Measurements from ENCODE around the gene EPM2AIP1. TPM values are rescaled to one million over a fixed set of nuclear protein-coding genes. Genes with fewer than 3 reads are reported as not detected.

The EPM2AIP1 gene
- total and polyA plus RNA-seq, 9 of the 15 experiments (the other 6 are each of a cell fraction or from before 2014, with no cell fraction given) = 6.7 to 44.8 (median 25.2) TPM

DNA sequence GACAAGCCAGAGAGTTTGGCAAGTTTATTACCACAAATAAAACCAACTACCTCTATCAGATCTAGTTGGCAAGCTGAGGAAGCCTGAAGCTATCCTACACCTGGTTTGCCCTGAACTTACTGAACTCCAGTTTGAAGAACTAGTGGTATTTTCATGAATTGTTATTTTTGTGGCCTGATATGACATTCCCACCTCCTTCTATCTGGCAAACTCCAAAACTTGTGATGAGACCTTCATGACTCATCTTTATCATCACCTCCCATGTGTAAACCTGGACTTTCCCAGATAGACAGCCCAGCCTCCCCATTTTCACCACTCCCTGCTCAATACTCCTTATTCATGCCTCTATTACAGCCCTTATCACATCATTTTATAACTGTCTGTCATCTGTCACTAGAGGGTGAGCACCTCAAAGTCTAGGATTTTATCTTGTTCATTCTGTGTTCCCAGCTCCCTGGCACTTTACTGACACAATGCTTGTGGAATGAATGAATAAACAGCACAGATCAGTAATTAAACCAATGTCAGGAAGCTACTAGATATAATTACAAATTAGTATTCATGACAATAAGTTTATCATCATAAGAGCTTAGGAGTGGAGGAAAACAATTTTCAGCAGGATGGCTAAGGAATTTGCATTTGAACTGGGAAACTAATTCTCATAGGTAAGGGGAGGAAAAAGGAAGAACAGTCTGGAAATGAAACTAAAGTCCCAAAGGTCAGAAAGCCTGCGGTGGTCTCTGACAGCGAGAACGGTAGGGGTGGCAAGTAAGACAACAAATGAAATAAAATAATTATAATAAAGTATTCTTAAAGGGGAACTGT is 34.9 kb downstream of the EPM2AIP1 start (continued):
- no peak for TF ChIP-seq STAG1 (CRISPR knock-in tag; IDR thresholded peaks at IDR 0.05; ENCODE audit: borderline replicate concordance)
- no peak; the same call in 1 of the 2 replicates for TF ChIP-seq GABPA (tag; conservative IDR thresholded peaks at IDR 0.05; ENCODE audit: low read depth)
- TF ChIP-seq RHOXF2B (CRISPR knock-in tag; conservative IDR thresholded peaks at IDR 0.05) = no peak
- peak; percentile 86; the same call in 1 of the 2 replicates for TF ChIP-seq THRAP3 (IDR thresholded peaks at IDR 0.05; ENCODE audit: borderline replicate concordance)
- TF ChIP-seq HDAC1 (IDR thresholded peaks at IDR 0.05) = peak; percentile 82 to 97; a peak in 3 of 4 replicates
- TF ChIP-seq CAMTA2 (CRISPR knock-in tag; conservative IDR thresholded peaks at IDR 0.05) = no peak
- TF ChIP-seq ZNF696 (CRISPR knock-in tag; conservative IDR thresholded peaks at IDR 0.05) = no peak
- no peak for TF ChIP-seq ZNF124 (CRISPR knock-in tag; IDR thresholded peaks at IDR 0.05)
- TF ChIP-seq, protein P1, sequence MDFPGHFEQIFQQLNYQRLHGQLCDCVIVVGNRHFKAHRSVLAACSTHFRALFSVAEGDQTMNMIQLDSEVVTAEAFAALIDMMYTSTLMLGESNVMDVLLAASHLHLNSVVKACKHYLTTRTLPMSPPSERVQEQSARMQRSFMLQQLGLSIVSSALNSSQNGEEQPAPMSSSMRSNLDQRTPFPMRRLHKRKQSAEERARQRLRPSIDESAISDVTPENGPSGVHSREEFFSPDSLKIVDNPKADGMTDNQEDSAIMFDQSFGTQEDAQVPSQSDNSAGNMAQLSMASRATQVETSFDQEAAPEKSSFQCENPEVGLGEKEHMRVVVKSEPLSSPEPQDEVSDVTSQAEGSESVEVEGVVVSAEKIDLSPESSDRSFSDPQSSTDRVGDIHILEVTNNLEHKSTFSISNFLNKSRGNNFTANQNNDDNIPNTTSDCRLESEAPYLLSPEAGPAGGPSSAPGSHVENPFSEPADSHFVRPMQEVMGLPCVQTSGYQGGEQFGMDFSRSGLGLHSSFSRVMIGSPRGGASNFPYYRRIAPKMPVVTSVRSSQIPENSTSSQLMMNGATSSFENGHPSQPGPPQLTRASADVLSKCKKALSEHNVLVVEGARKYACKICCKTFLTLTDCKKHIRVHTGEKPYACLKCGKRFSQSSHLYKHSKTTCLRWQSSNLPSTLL (IDR thresholded peaks at IDR 0.05) = no peak
- TF ChIP-seq SPI1 (IDR thresholded peaks at IDR 0.05; ENCODE audit: borderline replicate concordance, low read depth, low read length) = no peak
- TF ChIP-seq ZNF551 (CRISPR knock-in tag; IDR thresholded peaks at IDR 0.05) = no peak
- TF ChIP-seq THRA (IDR thresholded peaks at IDR 0.05) = no peak
- no peak; the same call in 1 of the 2 replicates for TF ChIP-seq ZNF263 (CRISPR knock-in tag; IDR thresholded peaks at IDR 0.05; ENCODE audit: borderline replicate concordance)
- TF ChIP-seq, protein P2, sequence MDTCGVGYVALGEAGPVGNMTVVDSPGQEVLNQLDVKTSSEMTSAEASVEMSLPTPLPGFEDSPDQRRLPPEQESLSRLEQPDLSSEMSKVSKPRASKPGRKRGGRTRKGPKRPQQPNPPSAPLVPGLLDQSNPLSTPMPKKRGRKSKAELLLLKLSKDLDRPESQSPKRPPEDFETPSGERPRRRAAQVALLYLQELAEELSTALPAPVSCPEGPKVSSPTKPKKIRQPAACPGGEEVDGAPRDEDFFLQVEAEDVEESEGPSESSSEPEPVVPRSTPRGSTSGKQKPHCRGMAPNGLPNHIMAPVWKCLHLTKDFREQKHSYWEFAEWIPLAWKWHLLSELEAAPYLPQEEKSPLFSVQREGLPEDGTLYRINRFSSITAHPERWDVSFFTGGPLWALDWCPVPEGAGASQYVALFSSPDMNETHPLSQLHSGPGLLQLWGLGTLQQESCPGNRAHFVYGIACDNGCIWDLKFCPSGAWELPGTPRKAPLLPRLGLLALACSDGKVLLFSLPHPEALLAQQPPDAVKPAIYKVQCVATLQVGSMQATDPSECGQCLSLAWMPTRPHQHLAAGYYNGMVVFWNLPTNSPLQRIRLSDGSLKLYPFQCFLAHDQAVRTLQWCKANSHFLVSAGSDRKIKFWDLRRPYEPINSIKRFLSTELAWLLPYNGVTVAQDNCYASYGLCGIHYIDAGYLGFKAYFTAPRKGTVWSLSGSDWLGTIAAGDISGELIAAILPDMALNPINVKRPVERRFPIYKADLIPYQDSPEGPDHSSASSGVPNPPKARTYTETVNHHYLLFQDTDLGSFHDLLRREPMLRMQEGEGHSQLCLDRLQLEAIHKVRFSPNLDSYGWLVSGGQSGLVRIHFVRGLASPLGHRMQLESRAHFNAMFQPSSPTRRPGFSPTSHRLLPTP (IDR thresholded peaks at IDR 0.05; ENCODE audit: borderline replicate concordance, extremely low read depth, insufficient read length) = no peak
- TF ChIP-seq ATF6 (CRISPR knock-in tag; IDR thresholded peaks at IDR 0.05) = no peak
- TF ChIP-seq TCF7L2 (IDR thresholded peaks at IDR 0.05; ENCODE audit: low read depth, low read length) = no peak
- no peak for TF ChIP-seq ZNF232 (CRISPR knock-in tag; IDR thresholded peaks at IDR 0.05)
- peak; percentile 53; the same call in 1 of the 2 replicates for TF ChIP-seq BHLHE40 (IDR thresholded peaks at IDR 0.05; ENCODE audit: low read length)
- TF ChIP-seq NCOR1 (IDR thresholded peaks at IDR 0.05) = peak; percentile 99
- no peak for TF ChIP-seq ETS2 (tag; IDR thresholded peaks at IDR 0.05; ENCODE audit: borderline replicate concordance, poor library complexity, severe bottlenecking)
